SK-N-MC (cell line): ENCODE data around the gene SFTA2.

Source experiments
- EZH2 ChIP-seq: fragments of 200-600 bp; sonication (generic); IDR thresholded peaks from one replicate; pipeline ENCODE4 v1.6.1; 2017; ENCODE audit warnings: antibody characterized with exemption
- FOXP2 ChIP-seq: optimal IDR thresholded peaks from 2 replicates; pipeline ENCODE3; 2011; ENCODE audit warnings: mild to moderate bottlenecking, moderate library complexity; ENCODE audit not compliant: insufficient read depth; ENCODE audit errors: extremely low read length, control extremely low read depth
- POLR2AphosphoS5 ChIP-seq: IDR thresholded peaks from 2 replicates; pipeline ENCODE4 v1.6.1; 2012; ENCODE audit warnings: mild to moderate bottlenecking, low read depth, low read length, borderline replicate concordance

GRCh38 chr6:30914854-30915590, 16.9 kb downstream of the SFTA2 start:
- no peak for TF ChIP-seq POLR2AphosphoS5
- no peak for TF ChIP-seq EZH2
- TF ChIP-seq FOXP2: no peak
